T-helper 22 cell (primary cell): ENCODE measurements around the gene ENTREP3.
"Not testable (repeated sequence)": the region's sequence is repeated elsewhere in the genome, so short reads cannot be mapped to it uniquely, and the experiment has no call there.

Experiments used
- DNase-seq: peaks from one replicate; pipeline ENCODE4 v3.0.0-alpha.2; 2020; ENCODE audit warnings: low read depth

The ENTREP3 gene

GRCh38 chr1:155250633-155251449, 4.4 kb downstream of the ENTREP3 start:
- peak; percentile 83 for DNase-seq

GRCh38 chr1:155250246-155250632, 5.0 kb downstream of the ENTREP3 start:
- DNase-seq, result no peak

- no peak for DNase-seq
Measured at GRCh38 chr1:155247667-155248553, 7.4 kb downstream of the ENTREP3 start.

GRCh38 chr1:155246796-155247195, 8.5 kb downstream of the ENTREP3 start:
- not testable (repeated sequence) for DNase-seq

GRCh38 chr1:155245163-155245524, 10.1 kb downstream of the ENTREP3 start:
- DNase-seq, result no peak

- DNase-seq, result peak; percentile 94
Measured at GRCh38 chr1:155244368-155245162, 10.7 kb downstream of the ENTREP3 start.

- no peak for DNase-seq
Measured at GRCh38 chr1:155242805-155243358, 12.4 kb downstream of the ENTREP3 start.

GRCh38 chr1:155241841-155242264, 13.4 kb downstream of the ENTREP3 start:
- DNase-seq, result no peak

- peak; percentile 60 for DNase-seq
Measured at GRCh38 chr1:155241069-155241679, 14.1 kb downstream of the ENTREP3 start.

GRCh38 chr1:155236451-155236850, 18.8 kb downstream of the ENTREP3 start:
- DNase-seq, result no peak

GRCh38 chr1:155235375-155235774, 19.9 kb downstream of the ENTREP3 start:
- DNase-seq, result not testable (repeated sequence)

GRCh38 chr1:155233502-155233901, 21.8 kb downstream of the ENTREP3 start:
- DNase-seq, result not testable (repeated sequence)

GRCh38 chr1:155232001-155232978, 23.0 kb downstream of the ENTREP3 start:
- DNase-seq, result not testable (repeated sequence)

- DNase-seq, result not testable (repeated sequence)
Measured at GRCh38 chr1:155231302-155231701, 24.0 kb downstream of the ENTREP3 start.

GRCh38 chr1:155228096-155228427, 27.2 kb downstream of the ENTREP3 start:
- DNase-seq, result no peak

GRCh38 chr1:155227261-155228095, 27.8 kb downstream of the ENTREP3 start:
- peak; percentile 96 for DNase-seq

- no peak for DNase-seq
Measured at GRCh38 chr1:155226910-155227260, 28.4 kb downstream of the ENTREP3 start.

GRCh38 chr1:155226188-155226909, 28.9 kb downstream of the ENTREP3 start:
- DNase-seq, result peak; percentile 64

GRCh38 chr1:155225404-155225759, 29.9 kb downstream of the ENTREP3 start:
- DNase-seq, result not testable (repeated sequence)
